Measurements from ENCODE around the gene KRTAP10-9.

KRTAP10-9 gene

GRCh38 chr21:44667612-44668011 lies 40.7 kb downstream of the KRTAP10-9 start:
- DNase-seq, result no peak

DNA sequence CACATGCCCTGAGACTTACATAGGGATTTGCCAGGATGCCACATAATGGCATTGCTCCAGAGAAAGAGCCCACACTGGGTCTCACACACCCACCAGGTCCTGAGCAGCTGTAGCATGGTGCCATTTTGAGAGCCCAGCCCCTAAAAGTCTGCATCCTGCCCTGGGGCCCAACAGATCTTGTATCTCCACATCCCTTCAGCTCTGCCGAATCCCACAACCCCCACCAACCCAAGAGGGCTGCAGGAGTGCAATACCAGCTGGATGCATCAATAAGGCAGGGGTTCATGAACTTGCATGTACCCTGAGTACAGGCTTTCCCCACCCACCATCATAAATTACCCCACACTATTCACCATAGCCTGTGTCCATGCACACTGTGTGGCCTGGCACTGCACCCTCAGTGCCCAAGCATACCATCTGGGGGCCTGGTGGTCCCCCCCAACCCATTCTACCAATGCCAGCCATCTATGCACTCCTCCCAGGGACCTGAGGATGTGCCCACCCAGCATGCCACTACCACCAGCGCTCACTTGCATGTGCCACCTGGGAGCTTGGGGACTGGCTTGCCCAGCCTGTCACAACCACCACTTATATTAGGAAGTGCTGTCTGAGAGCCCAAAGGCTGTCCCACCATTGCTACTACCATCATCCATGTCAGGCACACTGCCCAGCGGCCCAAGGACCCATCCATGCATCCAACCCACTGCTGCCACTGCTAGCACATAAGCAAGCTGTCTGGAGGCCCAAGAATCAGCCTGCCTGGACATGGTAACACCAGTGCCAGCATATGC lies 43.9 kb downstream of the KRTAP10-9 start:
- no peak for DNase-seq

- DNase-seq, result no peak
Observed at GRCh38 chr21:44671911-44672310, 45.0 kb downstream of the KRTAP10-9 start.

- no peak for DNase-seq
Observed at GRCh38 chr21:44677881-44678280, 51.0 kb downstream of the KRTAP10-9 start.
